HG02884 (cell line): ENCODE results near the gene CDH5.
"Not testable (repeated sequence)": the region's sequence is repeated elsewhere in the genome, so short reads cannot be mapped to it uniquely, and the experiment has no call there.

ENCODE experiments used
- ATAC-seq: cut with Tn5 transposase; IDR thresholded peaks from one replicate; pipeline ENCODE4 v1.9.1; 2021; ENCODE audit warnings: mild to moderate bottlenecking, moderate library complexity; ENCODE audit not compliant: unreplicated experiment

Gene CDH5

DNA sequence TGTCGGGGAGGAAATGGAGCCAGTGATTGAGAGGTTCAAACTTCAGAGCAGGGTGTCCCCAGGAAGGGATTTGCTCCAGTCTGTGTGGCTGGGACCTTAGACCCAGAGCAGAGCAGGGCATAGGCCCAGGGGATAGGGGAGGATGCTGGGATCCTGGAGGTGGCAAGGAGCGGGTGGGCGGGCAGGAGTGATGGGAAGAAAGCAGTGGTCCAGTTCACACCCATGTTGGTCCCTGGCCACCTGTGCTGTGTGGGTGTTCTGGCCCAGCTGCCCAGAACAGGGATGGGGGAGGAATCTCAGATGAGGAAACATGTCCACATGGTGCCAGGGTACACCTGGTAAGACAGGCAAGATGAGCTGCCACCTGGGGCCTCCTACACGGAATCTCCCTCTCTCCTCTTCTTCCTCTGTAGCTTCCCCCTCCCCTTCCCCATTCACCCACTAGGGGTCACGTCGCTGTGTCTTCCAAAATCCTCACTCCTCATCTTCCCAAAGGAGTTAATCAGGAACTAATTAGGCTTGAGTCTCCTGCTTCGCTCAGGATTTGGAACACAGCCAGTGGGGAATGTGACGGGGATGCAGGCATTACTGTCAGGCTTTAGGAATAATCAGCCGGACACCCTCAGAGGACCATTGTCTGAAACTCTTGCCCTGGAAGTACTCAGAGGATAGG lies 62.9 kb downstream of the CDH5 start:
- ATAC-seq = no peak

DNA sequence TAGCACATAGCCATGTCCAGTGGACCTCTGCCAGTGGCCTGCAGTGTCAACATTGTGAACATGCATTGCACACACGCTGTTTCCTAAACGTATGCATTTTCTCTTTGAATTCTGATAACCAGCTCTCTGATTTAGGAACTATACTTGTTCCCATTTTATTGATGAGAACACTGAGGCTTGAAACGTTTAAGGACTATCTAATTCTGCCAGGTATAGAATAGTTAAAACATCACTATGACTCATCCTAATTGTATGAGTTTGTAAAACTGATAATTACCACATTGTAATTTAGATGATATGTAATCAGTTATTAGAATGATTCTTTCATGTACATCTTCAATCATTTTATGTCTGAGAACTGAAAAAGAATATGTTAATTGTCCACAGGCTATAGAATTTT lies 63.7 kb downstream of the CDH5 start:
- ATAC-seq = no peak

DNA sequence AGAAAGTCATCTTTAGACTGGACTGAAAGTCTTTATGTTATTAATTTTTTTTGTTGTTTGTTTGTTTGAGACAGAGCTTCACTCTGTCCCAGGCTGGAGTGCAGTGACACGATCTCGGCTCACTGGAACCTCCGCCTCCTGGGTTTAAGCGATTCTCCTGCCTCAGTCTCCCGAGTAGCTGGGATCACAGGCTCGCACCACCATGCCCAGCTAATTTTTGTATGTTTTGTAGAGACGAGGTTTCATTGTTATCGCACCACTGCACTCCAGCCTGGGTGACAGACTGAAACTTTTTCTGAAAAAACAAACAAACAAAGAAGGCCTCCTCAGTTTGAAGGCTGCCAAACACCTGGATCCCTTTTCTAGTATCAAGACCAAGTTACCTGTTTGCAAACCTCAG lies 65.3 kb downstream of the CDH5 start:
- no peak for ATAC-seq

DNA sequence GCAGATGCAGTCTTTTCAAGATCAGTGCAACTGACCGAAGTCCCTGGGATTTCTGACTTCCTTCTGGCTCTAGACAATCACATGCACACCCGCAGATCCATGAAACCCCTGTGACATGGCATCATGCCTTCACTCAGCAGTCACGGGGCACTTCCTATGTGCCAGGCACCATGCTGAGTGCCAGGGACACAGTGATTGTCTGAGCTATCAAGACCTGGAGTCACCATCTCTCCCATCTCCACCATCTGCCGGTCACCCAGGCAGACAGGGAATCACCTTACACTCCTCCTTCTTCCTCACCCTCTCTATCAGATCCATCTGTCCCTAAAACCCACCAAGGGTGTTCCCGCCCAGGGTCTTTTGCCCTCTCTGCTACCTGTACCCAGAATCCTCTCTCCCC lies 65.9 kb downstream of the CDH5 start:
- ATAC-seq = no peak

DNA sequence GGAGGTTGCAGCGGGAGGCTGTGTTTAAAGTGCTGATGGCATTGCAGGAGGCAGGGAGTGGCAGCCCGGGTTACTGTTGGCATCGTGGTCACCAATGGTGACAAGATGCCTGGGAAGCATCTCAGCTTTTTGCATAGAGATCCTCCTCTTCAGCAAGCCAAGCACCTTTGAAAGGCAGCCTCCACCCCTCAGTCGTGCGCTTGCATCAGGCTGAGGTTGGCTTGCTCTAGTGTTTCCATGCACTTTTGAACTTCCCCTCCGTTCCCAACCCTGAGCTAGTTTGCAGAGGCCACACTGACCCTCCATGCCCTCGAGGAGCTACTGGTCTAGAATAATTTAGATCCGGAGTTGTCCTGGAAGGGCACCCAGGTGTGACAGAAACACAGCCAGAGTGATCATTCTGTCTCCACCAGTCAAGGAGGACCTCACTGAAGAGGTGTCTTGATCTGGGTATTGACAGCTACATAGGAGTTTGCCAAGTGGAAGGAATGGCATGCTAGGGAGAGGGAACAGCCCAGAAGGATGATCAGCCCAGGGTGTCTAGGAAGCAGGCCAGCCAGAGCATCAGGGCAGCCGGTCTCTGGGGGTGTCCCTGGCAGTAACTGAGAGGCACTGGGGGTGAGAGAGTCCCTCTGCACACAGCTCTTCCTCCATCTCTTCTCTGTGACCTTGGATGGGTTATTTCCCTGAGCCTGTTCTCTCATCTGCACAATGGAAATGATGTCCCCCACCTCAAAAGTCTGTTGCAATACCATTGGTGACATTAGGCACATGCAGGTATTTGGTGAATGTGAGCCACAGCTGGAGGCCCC lies 68.3 kb downstream of the CDH5 start:
- ATAC-seq = no peak

DNA sequence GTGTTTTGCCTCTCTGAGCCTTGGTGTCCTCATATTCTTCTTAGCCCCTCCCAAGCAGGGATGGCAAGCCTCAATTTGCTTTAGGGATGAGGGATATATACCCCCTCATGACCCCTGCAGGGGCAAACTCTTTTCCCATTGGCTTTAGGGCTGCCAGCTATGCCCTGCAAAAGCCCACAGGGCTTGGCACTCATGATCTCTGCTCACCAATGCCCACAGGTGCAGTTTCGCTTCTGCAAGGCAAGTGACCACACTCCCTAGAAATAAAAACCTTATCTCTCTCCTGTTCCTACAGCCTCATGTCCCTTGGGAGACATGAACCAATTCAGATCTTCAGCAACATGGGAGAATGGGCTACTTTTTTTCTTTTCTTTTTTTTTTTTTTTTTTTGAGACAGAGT lies 69.4 kb downstream of the CDH5 start:
- no peak for ATAC-seq

DNA sequence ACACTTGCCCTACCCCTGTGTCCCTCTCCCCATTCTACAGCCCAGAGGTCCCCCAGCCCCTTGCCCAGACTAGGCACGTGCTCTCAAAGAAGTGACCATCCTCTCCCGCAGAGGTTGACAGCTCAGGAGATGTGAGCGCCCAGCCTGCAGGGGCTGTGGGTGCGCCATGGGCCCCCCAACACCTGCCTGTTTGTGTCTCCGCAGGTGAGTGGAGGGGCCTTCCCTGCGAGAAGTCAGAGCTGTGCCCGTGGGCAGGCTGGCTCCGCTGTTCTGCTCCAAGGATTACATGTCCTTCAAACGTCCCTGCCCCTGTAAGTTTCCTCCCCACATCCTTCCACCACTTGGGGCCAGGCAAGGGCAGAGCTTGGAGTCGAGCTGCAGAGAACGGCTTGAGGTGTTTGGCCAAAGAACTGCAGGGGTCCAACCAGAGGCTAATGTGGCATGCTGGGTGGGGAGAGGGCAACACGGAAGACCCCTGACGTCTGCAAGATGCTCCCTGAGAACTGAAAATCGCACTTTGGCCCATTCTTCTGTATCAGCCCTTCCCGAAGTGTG lies 71.0 kb downstream of the CDH5 start:
- ATAC-seq = no peak

DNA sequence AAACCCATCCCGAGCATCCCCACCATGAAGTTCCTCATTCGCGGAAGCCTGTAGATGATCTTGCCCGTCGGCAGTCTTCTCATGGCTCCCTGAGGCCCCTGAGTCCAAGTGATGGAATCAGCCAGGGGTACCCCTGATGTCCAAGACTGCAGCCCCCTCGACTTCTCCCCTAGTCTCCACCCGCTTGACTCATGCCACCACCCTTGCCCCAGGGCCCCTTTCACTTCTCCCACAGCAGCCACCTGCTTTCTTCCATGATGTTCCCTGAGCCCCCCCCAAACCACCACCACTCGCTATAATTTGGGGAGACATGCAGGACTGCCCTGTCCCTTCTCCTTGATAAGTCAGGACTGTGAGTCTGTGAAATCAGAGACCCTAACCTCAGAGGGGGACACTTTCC lies 72.0 kb downstream of the CDH5 start:
- no peak for ATAC-seq

DNA sequence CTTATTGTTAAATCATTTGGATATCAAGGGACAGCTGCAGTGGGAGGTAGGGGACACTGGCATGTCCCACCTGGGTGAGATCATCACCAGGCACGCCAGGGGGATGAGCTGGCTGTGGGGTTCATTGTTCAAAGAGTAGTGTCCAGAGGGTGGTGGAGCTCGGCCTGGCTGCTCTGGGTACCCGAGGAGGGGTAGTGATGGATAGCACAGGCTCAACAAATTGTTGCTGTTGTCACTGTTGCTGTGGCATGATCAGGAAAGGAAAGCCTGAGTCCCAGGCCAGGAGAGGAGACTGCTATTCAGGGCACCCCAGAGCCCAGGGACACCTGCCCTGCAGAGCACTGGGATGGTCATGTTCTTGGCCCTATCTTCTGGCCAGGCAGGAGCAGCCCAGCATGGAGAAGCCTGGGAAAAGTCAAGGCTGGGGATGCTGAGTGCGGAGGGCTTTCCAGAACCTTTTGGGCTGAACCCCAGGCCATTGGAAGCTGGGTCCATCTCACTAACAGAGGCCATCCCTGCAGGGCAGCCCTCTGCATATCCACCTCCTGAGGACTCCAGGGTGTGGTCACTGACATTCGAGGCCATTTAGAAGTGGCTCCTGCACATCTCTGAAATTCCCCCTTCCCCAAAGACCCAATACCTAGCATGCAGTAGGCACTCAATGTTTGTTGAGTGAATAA lies 72.7 kb downstream of the CDH5 start:
- ATAC-seq = no peak

DNA sequence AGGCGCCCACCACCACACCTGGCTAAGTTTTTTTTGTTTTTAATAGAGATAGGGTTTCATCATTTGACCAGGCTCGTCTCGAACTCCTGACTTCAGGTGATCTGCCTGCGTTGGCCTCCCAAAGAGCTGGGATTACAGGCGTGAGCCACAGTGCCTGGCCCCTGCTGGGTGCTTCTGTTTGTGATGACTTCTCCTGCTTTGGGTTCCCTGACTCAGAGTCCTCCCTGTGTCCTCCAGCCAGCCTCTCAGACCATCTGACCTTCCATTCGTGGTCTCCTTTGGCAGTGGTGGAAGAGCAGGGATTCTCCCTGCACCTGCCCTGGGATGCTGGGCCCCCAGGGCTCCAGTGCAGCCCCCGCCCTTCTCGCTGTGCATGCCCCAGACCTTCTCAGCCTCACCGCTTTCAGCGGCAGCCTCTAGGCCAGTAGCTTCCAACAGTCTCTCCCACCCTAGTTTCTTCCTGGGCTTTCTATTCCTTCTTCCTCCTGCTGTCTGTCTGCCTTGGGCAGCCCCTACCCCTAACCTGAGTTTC lies 73.8 kb downstream of the CDH5 start:
- ATAC-seq = no peak

DNA sequence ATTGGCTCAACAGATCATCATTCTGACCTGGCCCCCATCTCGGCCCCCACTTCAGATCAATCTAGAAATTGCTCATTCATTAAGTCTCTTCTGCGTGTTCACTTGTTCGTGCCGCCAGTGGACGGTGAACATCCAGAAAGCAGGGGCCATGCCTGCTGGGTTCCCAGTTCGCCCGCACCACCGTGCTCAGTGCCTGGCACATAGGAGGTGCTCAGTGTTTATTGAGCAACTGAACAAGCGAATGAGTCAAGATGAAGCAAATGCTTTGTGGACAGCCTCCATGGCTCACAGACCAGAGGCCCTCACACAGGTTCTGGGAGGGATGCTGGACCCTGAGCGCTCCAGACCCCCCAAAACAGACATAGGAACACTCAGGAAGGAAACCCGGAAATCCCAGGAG lies 74.5 kb downstream of the CDH5 start:
- ATAC-seq = no peak

DNA sequence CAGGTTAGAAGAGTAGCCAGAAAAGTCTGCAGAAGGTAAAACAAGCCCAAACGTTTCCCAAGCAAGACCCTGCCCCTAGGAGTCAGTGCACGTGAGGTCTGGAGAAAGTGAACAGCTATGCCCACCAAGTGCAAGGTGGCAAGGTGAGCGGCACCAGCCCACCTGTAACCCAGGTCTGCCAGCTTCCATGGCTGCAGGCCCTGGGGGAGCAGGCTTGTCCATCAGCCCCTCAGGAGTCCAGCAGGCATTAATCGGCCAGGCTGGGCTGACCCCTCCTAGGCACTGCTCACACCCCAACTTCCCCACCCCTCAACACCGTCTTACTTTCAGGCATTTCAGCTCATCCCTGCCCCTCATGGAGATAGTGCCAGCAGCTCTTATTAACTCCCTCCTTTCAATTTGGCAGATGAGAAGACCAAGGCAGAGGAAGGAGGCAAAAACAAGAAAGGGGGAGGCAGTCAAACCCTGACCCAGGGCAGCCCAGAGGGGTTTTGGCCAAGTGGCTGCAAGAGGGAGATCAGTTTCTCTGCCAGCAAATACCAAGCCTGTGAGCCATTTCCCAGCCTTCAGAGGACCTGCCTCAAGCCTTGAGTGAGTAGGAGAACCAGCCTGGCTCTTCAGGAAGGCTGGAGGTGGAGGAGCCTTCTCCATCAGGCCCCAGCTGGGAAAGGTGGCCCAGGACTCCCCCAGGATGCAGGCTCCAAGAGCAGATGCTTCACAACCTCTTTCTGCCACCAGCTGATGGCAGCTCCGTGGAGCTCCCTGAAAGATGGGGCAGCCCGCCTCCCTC lies 75.3 kb downstream of the CDH5 start:
- ATAC-seq = no peak

DNA sequence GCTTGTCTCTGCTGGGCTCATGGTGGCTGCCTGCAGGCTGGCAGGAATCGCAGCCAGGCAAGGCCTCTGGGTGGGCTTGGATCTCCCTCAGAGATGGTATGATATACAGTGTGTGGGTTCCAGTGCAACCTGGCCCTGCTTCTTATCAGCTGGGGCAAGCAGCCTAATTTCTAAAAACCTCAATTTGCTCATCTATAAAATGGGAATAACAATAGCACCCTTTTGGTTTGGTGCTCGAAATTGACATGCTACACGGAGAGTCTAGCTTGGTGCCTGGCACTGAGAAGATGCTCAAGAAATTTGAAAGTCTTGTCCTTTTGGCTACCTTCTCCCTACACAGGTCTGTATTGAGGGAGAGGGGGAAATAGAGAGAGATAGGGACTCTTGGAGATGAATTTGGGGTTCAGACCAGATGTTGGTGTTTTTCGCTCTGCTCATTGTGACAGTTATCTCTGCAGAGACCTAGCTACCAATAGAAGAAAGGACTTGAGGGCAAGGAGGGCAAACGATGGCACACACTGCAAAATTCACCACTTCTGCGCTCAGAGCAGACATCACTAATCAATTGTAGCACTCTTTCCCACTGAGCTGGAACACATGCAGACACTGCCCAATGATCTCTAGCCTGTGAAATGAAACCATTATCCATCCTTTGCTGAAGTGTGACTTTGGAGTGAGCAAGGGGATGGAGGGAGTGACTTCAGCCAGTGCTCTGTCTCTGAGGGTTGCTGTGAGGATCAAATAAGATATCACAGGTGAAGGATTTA lies 76.2 kb downstream of the CDH5 start:
- ATAC-seq = no peak

DNA sequence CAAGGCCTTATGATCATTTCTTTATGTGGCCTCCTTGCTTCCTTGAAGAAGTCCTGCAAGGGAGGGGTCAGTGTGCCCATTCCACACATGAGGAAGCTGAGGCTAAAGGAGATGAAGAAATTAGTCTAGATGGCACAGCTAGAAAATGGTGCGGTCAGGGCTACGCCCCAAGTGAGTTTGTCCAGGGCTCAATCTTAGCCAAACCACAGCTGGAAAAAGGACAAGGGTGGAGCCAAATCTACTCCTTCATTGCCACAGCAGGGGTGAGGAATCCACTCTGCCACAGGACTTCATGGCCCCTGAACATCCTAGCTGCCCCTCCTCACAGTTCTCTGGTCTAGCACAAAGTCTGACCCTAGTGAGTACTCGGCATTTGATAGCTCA lies 76.8 kb downstream of the CDH5 start:
- ATAC-seq = no peak

DNA sequence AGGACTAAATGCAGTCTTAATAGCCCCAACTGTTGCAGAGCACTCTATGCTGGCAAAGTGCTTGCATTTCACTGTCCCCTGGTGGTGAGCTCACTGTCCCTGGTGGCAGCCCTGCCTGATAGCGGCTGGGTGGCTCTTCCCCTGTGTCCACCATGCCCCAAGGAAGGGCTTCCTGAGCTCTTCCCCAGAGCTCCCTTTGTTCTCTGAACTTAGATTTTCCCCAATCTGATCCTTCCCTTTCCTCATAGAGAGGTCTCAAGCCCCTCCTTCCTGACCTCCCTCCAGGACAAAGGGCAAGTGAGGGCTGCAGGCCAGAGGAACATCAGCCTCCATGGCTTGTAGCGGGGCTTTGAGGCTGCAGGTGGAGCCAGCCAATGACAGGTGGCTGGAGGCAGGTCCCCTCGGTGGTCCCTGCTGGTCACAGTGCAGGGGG lies 77.6 kb downstream of the CDH5 start:
- no peak for ATAC-seq

DNA sequence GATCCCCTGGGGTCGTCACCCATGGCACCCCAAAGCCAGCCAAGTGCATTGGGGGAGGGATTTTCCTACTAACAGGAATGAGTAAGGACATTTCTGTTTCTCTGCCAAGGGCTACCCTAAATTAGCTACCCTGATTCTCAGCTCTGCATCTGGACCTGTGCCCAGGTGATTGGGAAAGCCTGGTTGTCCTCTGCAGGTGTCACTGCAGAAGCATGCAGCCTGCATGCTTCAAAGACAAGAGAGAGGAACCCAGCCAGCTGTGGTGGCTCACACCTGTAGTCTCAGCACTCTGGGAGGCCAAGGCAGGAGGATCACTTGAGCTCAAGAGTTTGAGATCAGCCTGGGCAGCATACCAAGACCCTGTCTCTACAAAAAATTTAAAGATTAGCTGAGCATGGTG lies 80.2 kb downstream of the CDH5 start:
- ATAC-seq = no peak

DNA sequence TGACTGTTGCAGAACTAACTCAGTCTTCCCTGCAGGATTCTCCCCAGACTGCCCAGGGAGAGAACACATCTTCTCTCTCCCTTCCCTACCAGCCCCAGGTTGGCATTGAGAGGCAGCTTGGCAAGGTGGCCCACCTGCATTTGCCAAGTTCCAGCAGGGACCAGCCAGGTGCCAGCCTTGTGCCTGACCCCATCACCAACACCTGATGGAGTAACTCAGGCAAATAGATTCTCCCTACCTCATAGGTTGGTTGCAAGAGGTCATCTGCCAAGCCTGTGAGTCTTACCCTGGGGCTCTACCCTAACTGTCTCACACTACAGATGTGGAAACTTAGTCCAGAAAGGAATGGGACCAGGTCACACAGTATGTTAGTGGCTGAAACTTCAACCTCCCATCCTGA lies 81.0 kb downstream of the CDH5 start:
- no peak for ATAC-seq

DNA sequence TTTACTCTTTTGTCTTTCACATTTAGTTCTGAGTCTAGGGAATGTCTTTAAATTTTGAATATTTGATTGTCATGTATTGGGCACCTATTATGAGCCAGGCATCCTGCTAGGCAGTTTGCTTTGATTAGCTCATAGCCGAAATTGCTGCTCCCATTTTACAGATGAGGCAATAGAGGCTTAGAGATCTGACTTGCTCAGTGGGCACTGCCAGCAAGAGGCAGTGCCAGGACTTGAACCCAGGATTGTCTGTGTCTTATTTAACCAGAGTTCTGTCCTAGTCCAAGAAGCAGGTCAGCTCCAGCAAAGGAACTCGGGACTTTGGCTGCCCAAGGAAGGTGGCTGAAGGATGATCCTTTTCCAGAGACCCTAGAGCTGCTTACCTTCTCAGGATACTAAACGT lies 85.1 kb downstream of the CDH5 start:
- ATAC-seq = no peak

DNA sequence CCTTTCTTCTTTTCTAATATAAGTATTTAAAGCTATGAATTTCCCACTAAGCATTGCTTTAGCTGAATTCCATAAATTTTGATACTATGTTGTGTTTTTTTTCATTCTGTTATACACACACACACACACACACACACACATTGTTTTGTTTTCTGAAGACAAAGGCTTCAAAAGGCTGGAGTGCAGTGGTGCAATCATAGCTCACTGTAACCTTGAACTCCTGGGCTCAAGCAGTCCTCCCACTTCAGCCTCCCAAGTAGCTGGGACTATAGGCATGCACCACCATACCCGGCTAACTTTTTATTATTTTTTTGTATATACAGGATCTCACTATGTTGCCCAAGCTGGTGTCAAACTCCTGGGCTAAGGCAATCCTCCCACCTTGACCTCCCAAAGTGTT lies 86.7 kb downstream of the CDH5 start:
- ATAC-seq = not testable (repeated sequence)
